ENCODE measurements around the gene GPC5. TPM values are rescaled to one million over a fixed set of nuclear protein-coding genes. Genes with fewer than 3 reads are reported as not detected.
"Not testable (repeated sequence)": the region's sequence is repeated elsewhere in the genome, so short reads cannot be mapped to it uniquely, and the experiment has no call there.

The GPC5 gene
- total RNA-seq, 2 donors from 2014 or later: 0.55 to 1.0 TPM

- Mint-ChIP-seq H3K27me3 (no peaks in the 10 kb centered on the region), H3K27ac (no peak overlapping the region), H3K4me1 (ENCODE audit: low read depth in 2 of 2) (no peaks in the 10 kb centered on the region), H3K9me3 (peaks cover 5% of the 10 kb centered on the region), H3K4me3 (no peak overlapping the region), H3K36me3 (no peaks in the 10 kb centered on the region)
- ATAC-seq (no peak), DNase-seq (ENCODE audit: low spot score) (no peak)
Observed at GRCh38 chr13:92488249-92488852, 1089.9 kb downstream of the GPC5 start.

GRCh38 chr13:92491839-92492238 is 1093.4 kb downstream of the GPC5 start:
- no peak overlapping the region for H3K4me3 Mint-ChIP-seq
- ATAC-seq (no peak), DNase-seq (ENCODE audit: low spot score) (no peak)
- H3K27me3 Mint-ChIP-seq: no peaks in the 10 kb centered on the region
- no peaks in the 10 kb centered on the region for H3K4me1 Mint-ChIP-seq (ENCODE audit: low read depth in 2 of 2)
- H3K27ac Mint-ChIP-seq: no peak overlapping the region
- H3K36me3 Mint-ChIP-seq: peaks cover 4% of the 10 kb centered on the region
- peaks cover 13% of the 10 kb centered on the region for H3K9me3 Mint-ChIP-seq

- peaks cover 12% of the 10 kb centered on the region for H3K36me3 Mint-ChIP-seq
- no peak overlapping the region for H3K4me3 Mint-ChIP-seq
- ATAC-seq (no peak), DNase-seq (ENCODE audit: low spot score) (no peak)
- H3K27ac Mint-ChIP-seq: no peak overlapping the region
- no peaks in the 10 kb centered on the region for H3K4me1 Mint-ChIP-seq (ENCODE audit: low read depth in 2 of 2)
- H3K9me3 Mint-ChIP-seq: peaks cover 15% of the 10 kb centered on the region
- H3K27me3 Mint-ChIP-seq: no peaks in the 10 kb centered on the region
Observed at GRCh38 chr13:92494915-92495314, 1096.5 kb downstream of the GPC5 start.

GRCh38 chr13:92500192-92500591 is 1101.8 kb downstream of the GPC5 start:
- no peak for ATAC-seq
- DNase-seq (ENCODE audit: low spot score): no peak
- peaks cover 18% of the 10 kb centered on the region for H3K36me3 Mint-ChIP-seq
- no peak overlapping the region for H3K4me3 Mint-ChIP-seq
- no peak overlapping the region for H3K27ac Mint-ChIP-seq
- H3K27me3 Mint-ChIP-seq: no peaks in the 10 kb centered on the region
- peaks cover 27% of the 10 kb centered on the region for H3K9me3 Mint-ChIP-seq
- no peaks in the 10 kb centered on the region for H3K4me1 Mint-ChIP-seq (ENCODE audit: low read depth in 2 of 2)

- ATAC-seq: no peak
- Mint-ChIP-seq H3K4me3 (no peak overlapping the region), H3K27ac (no peak overlapping the region), H3K27me3 (no peaks in the 10 kb centered on the region), H3K9me3 (peaks cover 16% of the 10 kb centered on the region), H3K36me3 (no peaks in the 10 kb centered on the region), H3K4me1 (ENCODE audit: low read depth in 2 of 2) (no peaks in the 10 kb centered on the region)
- no peak for DNase-seq (ENCODE audit: low spot score)
Observed at GRCh38 chr13:92510416-92510815, 1112.0 kb downstream of the GPC5 start.

GRCh38 chr13:92512852-92513251 is 1114.4 kb downstream of the GPC5 start:
- Mint-ChIP-seq H3K36me3 (peaks cover 3% of the 10 kb centered on the region), H3K4me3 (no peak overlapping the region), H3K9me3 (peaks cover 12% of the 10 kb centered on the region), H3K4me1 (ENCODE audit: low read depth in 2 of 2) (no peaks in the 10 kb centered on the region), H3K27me3 (no peaks in the 10 kb centered on the region), H3K27ac (no peak overlapping the region)
- ATAC-seq (no peak), DNase-seq (ENCODE audit: low spot score) (no peak)

GRCh38 chr13:92513672-92514071 is 1115.3 kb downstream of the GPC5 start:
- H3K27ac Mint-ChIP-seq: no peak overlapping the region
- H3K9me3 Mint-ChIP-seq: peaks cover 17% of the 10 kb centered on the region
- no peaks in the 10 kb centered on the region for H3K4me1 Mint-ChIP-seq (ENCODE audit: low read depth in 2 of 2)
- peaks cover 6% of the 10 kb centered on the region for H3K36me3 Mint-ChIP-seq
- no peak overlapping the region for H3K4me3 Mint-ChIP-seq
- DNase-seq (ENCODE audit: low spot score) (no peak), ATAC-seq (no peak)
- H3K27me3 Mint-ChIP-seq: no peaks in the 10 kb centered on the region

GRCh38 chr13:92514420-92515125 is 1116.2 kb downstream of the GPC5 start:
- no peak for DNase-seq (ENCODE audit: low spot score)
- no peak overlapping the region for H3K4me3 Mint-ChIP-seq

GRCh38 chr13:92516878-92517277 is 1118.5 kb downstream of the GPC5 start:
- ATAC-seq; DNase-seq (ENCODE audit: low spot score); H3K27ac Mint-ChIP-seq; H3K4me1 Mint-ChIP-seq (ENCODE audit: low read depth in 2 of 2); H3K36me3 Mint-ChIP-seq; H3K4me3 Mint-ChIP-seq; H3K27me3 Mint-ChIP-seq: not testable (repeated sequence)
- peaks cover 24% of the 10 kb centered on the region for H3K9me3 Mint-ChIP-seq

More at GRCh38 chr13:92514420-92515125, 1116.2 kb downstream of the GPC5 start:
- no peaks in the 10 kb centered on the region for H3K27me3 Mint-ChIP-seq
- peaks cover 9% of the 10 kb centered on the region for H3K36me3 Mint-ChIP-seq
- no peaks in the 10 kb centered on the region for H3K4me1 Mint-ChIP-seq (ENCODE audit: low read depth in 2 of 2)
- peaks cover 16% of the 10 kb centered on the region for H3K9me3 Mint-ChIP-seq
- no peak overlapping the region for H3K27ac Mint-ChIP-seq
- ATAC-seq: no peak

- not testable (repeated sequence) for H3K4me1 Mint-ChIP-seq (ENCODE audit: low read depth in 2 of 2); DNase-seq (ENCODE audit: low spot score); H3K27ac Mint-ChIP-seq; H3K4me3 Mint-ChIP-seq; H3K27me3 Mint-ChIP-seq; H3K36me3 Mint-ChIP-seq; ATAC-seq
- peaks cover 20% of the 10 kb centered on the region for H3K9me3 Mint-ChIP-seq
Observed at GRCh38 chr13:92518622-92519021, 1120.2 kb downstream of the GPC5 start.

- H3K4me3 Mint-ChIP-seq: no peak overlapping the region
- H3K36me3 Mint-ChIP-seq: peaks cover 10% of the 10 kb centered on the region
- H3K27ac Mint-ChIP-seq: no peak overlapping the region
- no peaks in the 10 kb centered on the region for H3K27me3 Mint-ChIP-seq
- ATAC-seq: no peak
- H3K9me3 Mint-ChIP-seq: peaks cover 10% of the 10 kb centered on the region
- DNase-seq (ENCODE audit: low spot score): no peak
- H3K4me1 Mint-ChIP-seq (ENCODE audit: low read depth in 2 of 2): no peaks in the 10 kb centered on the region
Observed at GRCh38 chr13:92530364-92530763, 1131.9 kb downstream of the GPC5 start.

- DNase-seq (ENCODE audit: low spot score): no peak
- no peak overlapping the region for H3K27ac Mint-ChIP-seq
- H3K36me3 Mint-ChIP-seq: no peaks in the 10 kb centered on the region
- H3K9me3 Mint-ChIP-seq: peaks cover 11% of the 10 kb centered on the region
- no peak for ATAC-seq
- H3K4me1 Mint-ChIP-seq (ENCODE audit: low read depth in 2 of 2): no peaks in the 10 kb centered on the region
- no peaks in the 10 kb centered on the region for H3K27me3 Mint-ChIP-seq
- no peak overlapping the region for H3K4me3 Mint-ChIP-seq
Observed at GRCh38 chr13:92535222-92536006, 1137.0 kb downstream of the GPC5 start.

- no peak for ATAC-seq
- Mint-ChIP-seq H3K27me3 (no peaks in the 10 kb centered on the region), H3K9me3 (peaks cover 20% of the 10 kb centered on the region), H3K4me1 (ENCODE audit: low read depth in 2 of 2) (no peaks in the 10 kb centered on the region), H3K4me3 (no peak overlapping the region), H3K27ac (no peak overlapping the region), H3K36me3 (no peaks in the 10 kb centered on the region)
- no peak for DNase-seq (ENCODE audit: low spot score)
Observed at GRCh38 chr13:92537471-92537870, 1139.0 kb downstream of the GPC5 start.

GRCh38 chr13:92538164-92538563 is 1139.7 kb downstream of the GPC5 start:
- no peak overlapping the region for H3K27ac Mint-ChIP-seq
- no peaks in the 10 kb centered on the region for H3K27me3 Mint-ChIP-seq
- H3K36me3 Mint-ChIP-seq: no peaks in the 10 kb centered on the region
- peaks cover 25% of the 10 kb centered on the region for H3K9me3 Mint-ChIP-seq
- H3K4me3 Mint-ChIP-seq: no peak overlapping the region
- DNase-seq (ENCODE audit: low spot score) (no peak), ATAC-seq (no peak)
- H3K4me1 Mint-ChIP-seq (ENCODE audit: low read depth in 2 of 2): no peaks in the 10 kb centered on the region
